ENCODE data around the gene COPZ2.

DNA sequence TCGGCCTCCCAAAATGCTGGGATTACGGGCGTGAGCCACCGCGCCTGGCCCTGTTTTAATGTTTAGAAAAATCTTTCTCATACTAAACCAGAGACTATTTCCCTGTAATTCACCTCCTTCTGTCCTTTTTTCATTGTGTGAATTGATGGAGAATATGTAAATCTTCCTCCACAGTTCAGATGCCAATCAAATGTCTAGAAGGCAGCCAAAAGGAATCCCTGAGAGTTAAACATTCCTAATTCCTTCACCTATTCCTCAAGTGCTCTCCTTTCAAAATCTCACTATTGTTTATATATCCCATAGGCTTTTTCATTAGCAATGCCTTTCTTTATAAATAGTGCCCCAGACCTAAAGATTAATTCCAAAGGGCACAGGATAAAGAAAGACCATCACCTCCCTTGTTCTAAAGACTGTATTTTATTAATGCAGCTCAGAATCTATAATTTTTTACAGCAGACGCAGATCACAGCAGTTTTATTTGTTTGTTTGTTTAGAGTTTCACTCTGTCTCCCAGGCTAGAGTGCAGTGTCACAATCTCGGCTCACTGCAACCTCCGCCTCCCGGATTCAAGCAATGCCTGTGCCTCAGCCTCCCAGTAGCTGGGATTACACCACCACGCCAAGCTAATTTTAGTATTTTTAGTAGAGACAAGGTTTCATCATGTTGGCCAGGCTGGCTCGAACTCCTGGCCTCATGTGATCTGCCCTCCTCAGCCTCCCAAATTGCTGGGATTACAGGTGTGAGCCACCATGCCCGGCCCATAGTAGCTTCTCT is 30.5 kb downstream of the COPZ2 start:
- TF ChIP-seq, protein P1, sequence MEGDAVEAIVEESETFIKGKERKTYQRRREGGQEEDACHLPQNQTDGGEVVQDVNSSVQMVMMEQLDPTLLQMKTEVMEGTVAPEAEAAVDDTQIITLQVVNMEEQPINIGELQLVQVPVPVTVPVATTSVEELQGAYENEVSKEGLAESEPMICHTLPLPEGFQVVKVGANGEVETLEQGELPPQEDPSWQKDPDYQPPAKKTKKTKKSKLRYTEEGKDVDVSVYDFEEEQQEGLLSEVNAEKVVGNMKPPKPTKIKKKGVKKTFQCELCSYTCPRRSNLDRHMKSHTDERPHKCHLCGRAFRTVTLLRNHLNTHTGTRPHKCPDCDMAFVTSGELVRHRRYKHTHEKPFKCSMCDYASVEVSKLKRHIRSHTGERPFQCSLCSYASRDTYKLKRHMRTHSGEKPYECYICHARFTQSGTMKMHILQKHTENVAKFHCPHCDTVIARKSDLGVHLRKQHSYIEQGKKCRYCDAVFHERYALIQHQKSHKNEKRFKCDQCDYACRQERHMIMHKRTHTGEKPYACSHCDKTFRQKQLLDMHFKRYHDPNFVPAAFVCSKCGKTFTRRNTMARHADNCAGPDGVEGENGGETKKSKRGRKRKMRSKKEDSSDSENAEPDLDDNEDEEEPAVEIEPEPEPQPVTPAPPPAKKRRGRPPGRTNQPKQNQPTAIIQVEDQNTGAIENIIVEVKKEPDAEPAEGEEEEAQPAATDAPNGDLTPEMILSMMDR (IDR thresholded peaks at IDR 0.05) = no peak
- TF ChIP-seq POLR2A (IDR thresholded peaks at IDR 0.05) = no peak
